Raji (cell line): ENCODE data around the gene ERVFRD-1.

Experiments used
- POLR2A ChIP-seq: IDR thresholded peaks from 2 replicates; pipeline ENCODE4 v1.6.1; 2011; ENCODE audit warnings: low read depth, low read length, control low read depth; ENCODE audit not compliant: insufficient read depth

The ERVFRD-1 gene

GRCh38 chr6:11103065-11103464, 8.5 kb downstream of the ERVFRD-1 start:
- no peak for TF ChIP-seq POLR2A

- TF ChIP-seq POLR2A, result no peak
Measured at GRCh38 chr6:11101417-11101816, 10.1 kb downstream of the ERVFRD-1 start.

GRCh38 chr6:11098004-11098403, 13.5 kb downstream of the ERVFRD-1 start:
- TF ChIP-seq POLR2A, result no peak

- no peak for TF ChIP-seq POLR2A
Measured at GRCh38 chr6:11097476-11097875, 14.0 kb downstream of the ERVFRD-1 start.

- no peak for TF ChIP-seq POLR2A
Measured at GRCh38 chr6:11096109-11096508, 15.4 kb downstream of the ERVFRD-1 start.

GRCh38 chr6:11094941-11095340, 16.6 kb downstream of the ERVFRD-1 start:
- no peak for TF ChIP-seq POLR2A

GRCh38 chr6:11094411-11094851, 17.1 kb downstream of the ERVFRD-1 start:
- TF ChIP-seq POLR2A, result peak; percentile 29; the same call in 1 of the 2 replicates

GRCh38 chr6:11093626-11094410, 17.7 kb downstream of the ERVFRD-1 start, which contains the start of gene SMIM13:
TSS of gene SMIM13 (plus strand) at chr6:11093834. CDS start at chr6:11094314, 480 bp downstream.
- peak; percentile 90 for TF ChIP-seq POLR2A

- TF ChIP-seq POLR2A, result no peak
Measured at GRCh38 chr6:11093376-11093625, 18.2 kb downstream of the ERVFRD-1 start.

- TF ChIP-seq POLR2A, result no peak
Measured at GRCh38 chr6:11092668-11093375, 18.7 kb downstream of the ERVFRD-1 start.

- TF ChIP-seq POLR2A, result no peak
Measured at GRCh38 chr6:11089695-11090094, 21.8 kb downstream of the ERVFRD-1 start.

- no peak for TF ChIP-seq POLR2A
Measured at GRCh38 chr6:11085758-11086435, 25.6 kb downstream of the ERVFRD-1 start.

- TF ChIP-seq POLR2A, result no peak
Measured at GRCh38 chr6:11083956-11084355, 27.6 kb downstream of the ERVFRD-1 start.

- no peak for TF ChIP-seq POLR2A
Measured at GRCh38 chr6:11083491-11083890, 28.0 kb downstream of the ERVFRD-1 start.

GRCh38 chr6:11080296-11080695, 31.2 kb downstream of the ERVFRD-1 start:
- TF ChIP-seq POLR2A, result no peak

GRCh38 chr6:11078266-11078665, 33.3 kb downstream of the ERVFRD-1 start:
- TF ChIP-seq POLR2A, result no peak

GRCh38 chr6:11076540-11076939, 35.0 kb downstream of the ERVFRD-1 start:
- TF ChIP-seq POLR2A, result no peak

GRCh38 chr6:11072101-11072500, 39.4 kb downstream of the ERVFRD-1 start:
- TF ChIP-seq POLR2A, result no peak
